Astrocyte (in vitro differentiated cells and primary cell): ENCODE measurements around the gene HOXA6.
A peak's percentile ranks its signal among the peaks of the same experiment; 100 is the strongest.

ENCODE experiments used
- EZH2 ChIP-seq: IDR thresholded peaks from 2 replicates; pipeline ENCODE4 v1.6.1; 2012; ENCODE audit warnings: mild to moderate bottlenecking, low read length, inconsistent platforms; ENCODE audit not compliant: insufficient read depth
- TF ChIP-seq, protein P1 (sequence below): IDR thresholded peaks from 2 replicates; pipeline ENCODE4 v1.5.1; 2011; ENCODE audit warnings: low read depth, mild to moderate bottlenecking, inconsistent platforms, low read length, moderate library complexity; ENCODE audit not compliant: insufficient read depth

DNA sequence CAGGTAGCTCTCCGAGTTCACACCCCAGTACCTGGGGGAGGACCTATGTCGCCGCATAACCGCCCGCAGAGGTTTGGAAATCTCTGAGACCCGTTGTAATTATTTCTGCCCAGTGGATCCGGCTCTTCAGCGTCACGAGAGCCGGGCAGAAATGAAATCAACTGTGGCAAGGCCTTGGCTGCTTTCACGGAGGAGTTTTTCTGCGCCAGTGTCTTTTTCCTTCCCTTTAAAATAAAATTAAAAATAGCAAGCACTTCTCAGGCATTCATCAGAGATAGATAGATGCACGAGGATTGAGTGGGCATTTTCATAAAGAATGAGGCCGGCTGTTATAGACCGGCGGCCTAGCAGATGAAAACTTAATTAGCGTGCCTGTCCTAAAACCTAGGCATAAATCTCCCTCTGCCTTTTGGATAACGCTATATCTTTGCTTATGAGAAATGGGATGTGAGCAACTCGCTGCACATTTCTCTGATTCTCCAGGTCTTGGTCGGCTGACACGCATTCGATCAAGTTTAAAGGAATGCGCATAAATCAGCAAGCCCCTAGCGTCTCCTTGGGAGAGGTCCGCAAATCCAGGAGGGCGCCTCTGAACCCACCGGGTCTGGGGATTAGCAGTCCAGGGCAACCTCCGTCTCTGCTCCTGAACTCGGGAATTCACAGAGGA is 45.9 kb upstream of the HOXA6 start:
- TF ChIP-seq, protein P1, sequence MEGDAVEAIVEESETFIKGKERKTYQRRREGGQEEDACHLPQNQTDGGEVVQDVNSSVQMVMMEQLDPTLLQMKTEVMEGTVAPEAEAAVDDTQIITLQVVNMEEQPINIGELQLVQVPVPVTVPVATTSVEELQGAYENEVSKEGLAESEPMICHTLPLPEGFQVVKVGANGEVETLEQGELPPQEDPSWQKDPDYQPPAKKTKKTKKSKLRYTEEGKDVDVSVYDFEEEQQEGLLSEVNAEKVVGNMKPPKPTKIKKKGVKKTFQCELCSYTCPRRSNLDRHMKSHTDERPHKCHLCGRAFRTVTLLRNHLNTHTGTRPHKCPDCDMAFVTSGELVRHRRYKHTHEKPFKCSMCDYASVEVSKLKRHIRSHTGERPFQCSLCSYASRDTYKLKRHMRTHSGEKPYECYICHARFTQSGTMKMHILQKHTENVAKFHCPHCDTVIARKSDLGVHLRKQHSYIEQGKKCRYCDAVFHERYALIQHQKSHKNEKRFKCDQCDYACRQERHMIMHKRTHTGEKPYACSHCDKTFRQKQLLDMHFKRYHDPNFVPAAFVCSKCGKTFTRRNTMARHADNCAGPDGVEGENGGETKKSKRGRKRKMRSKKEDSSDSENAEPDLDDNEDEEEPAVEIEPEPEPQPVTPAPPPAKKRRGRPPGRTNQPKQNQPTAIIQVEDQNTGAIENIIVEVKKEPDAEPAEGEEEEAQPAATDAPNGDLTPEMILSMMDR: no peak
- peak; percentile 48 for TF ChIP-seq EZH2
